A673 (cell line): ENCODE measurements around the gene MRGPRD.

ENCODE experiments used
- CTCF ChIP-seq: fragments of 300-800, 200-600 bp; sonication (generic); conservative IDR thresholded peaks from 2 replicates; pipeline ENCODE4 v1.5.1; 2017; ENCODE audit warnings: low read depth, mild to moderate bottlenecking, antibody characterized with exemption, low read length, moderate library complexity, mixed read lengths
- EZH2 ChIP-seq: fragments of 200-600 bp; sonication (generic); IDR thresholded peaks from 2 replicates; pipeline ENCODE4 v1.6.1; 2017; ENCODE audit warnings: borderline replicate concordance, low read depth, mild to moderate bottlenecking, mixed read lengths, antibody characterized with exemption, low read length; ENCODE audit not compliant: poor library complexity, severe bottlenecking

DNA sequence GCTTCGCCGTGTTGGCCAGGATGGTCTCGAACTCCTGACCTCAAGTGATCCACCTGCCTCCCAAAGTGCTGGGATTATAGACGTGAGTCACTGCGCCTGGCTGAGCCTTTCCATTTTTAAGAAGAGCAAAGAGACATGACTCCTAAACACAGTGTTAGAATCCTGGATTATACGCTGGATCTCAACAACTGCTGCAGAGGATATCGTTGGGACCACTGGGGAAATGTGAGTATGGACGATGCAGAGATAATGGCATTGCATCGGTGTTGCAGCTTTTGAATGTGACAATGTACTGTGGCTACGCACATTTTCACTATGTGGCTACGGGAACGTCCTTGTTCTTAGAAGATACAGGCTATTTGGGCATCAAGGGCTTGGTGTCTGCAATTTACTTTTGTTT lies 26.0 kb upstream of the MRGPRD start:
- TF ChIP-seq CTCF (no peak), EZH2 (no peak)
